Panc1 (cell line): Measurements from ENCODE around the gene SH2D1B. TPM values are rescaled to one million over a fixed set of nuclear protein-coding genes. Genes with fewer than 3 reads are reported as not detected.

Source experiments
- ATAC-seq: fragments of 200-7000 bp; cut with Tn5 transposase; 2 replicates; pipeline ENCODE4 v1.9.1; 2020; ENCODE audit warnings: mild to moderate bottlenecking, moderate library complexity
- BruUV-seq: library from RNA; stranded (reverse); fragments of 400-500 nt; replicated peaks from 2 replicates; lab custom pipeline; 2021; lab: Mats Ljungman, UMichigan
- CTCF ChIA-PET: fragments of 300-600 bp; sonication (Branson Sonifier 250); formaldehyde crosslinking; loops from one replicate; lab custom pipeline; 2022; ENCODE audit warnings: antibody characterized with exemption; lab: Charles Lee
- POLR2A ChIA-PET: fragments of 300-600 bp; sonication (Branson Sonifier 250); formaldehyde crosslinking; loops from one replicate; lab custom pipeline; 2022; ENCODE audit warnings: antibody characterized with exemption; lab: Charles Lee
- DNase-seq: peaks from one replicate; pipeline ENCODE4 v3.0.0-alpha.2; 2010; ENCODE audit warnings: low read depth, low spot score
- H3K27ac ChIP-seq: 2 replicates; pipeline ENCODE4 v1.5.1; 2011; ENCODE audit warnings: mild to moderate bottlenecking, low read length, inconsistent platforms
- H3K27me3 ChIP-seq: fragments of 200-500 bp; sonication (Bioruptor generic); 2 replicates; pipeline ENCODE4 v1.6.0; 2014; ENCODE audit warnings: low read length, inconsistent platforms; ENCODE audit not compliant: control insufficient read depth, insufficient read depth
- H3K36me3 ChIP-seq: fragments of 200-500 bp; sonication (Bioruptor generic); 2 replicates; pipeline ENCODE4 v1.5.1; 2014; ENCODE audit warnings: inconsistent platforms, mild to moderate bottlenecking, low read length, moderate library complexity; ENCODE audit not compliant: control insufficient read depth, insufficient read depth
- H3K4me1 ChIP-seq: 2 replicates; pipeline ENCODE4 v1.5.1; 2011; ENCODE audit warnings: inconsistent platforms, mild to moderate bottlenecking, low read length, moderate library complexity; ENCODE audit not compliant: control insufficient read depth, insufficient read depth
- H3K4me3 ChIP-seq, 2 experiments: 2 replicates each; pipeline ENCODE4 v1.5.1; 2011 to 2012; ENCODE audit warnings: low read depth in 2 of 2, low read length in 2 of 2, mild to moderate bottlenecking in 2 of 2, inconsistent platforms in 1 of 2, moderate library complexity in 1 of 2
- H3K9me3 ChIP-seq: fragments of 200-500 bp; sonication (Bioruptor generic); 2 replicates; pipeline ENCODE4 v1.5.1; 2014; ENCODE audit warnings: low read depth, mild to moderate bottlenecking, inconsistent platforms, low read length, moderate library complexity; ENCODE audit not compliant: control insufficient read depth, insufficient read depth
- CTCF ChIP-seq: fragments of 450-650 bp; IDR thresholded peaks from 2 replicates; pipeline ENCODE4 v1.5.1; 2017; ENCODE audit warnings: mild to moderate bottlenecking
- POLR2AphosphoS5 ChIP-seq: IDR thresholded peaks from 2 replicates; pipeline ENCODE4 v1.6.1; 2012; ENCODE audit warnings: mild to moderate bottlenecking, low read depth, low read length, moderate library complexity
- SIN3A ChIP-seq: IDR thresholded peaks from 2 replicates; pipeline ENCODE4 v1.6.1; 2012; ENCODE audit warnings: low read depth, mild to moderate bottlenecking, low read length, moderate library complexity, borderline replicate concordance; ENCODE audit not compliant: insufficient read depth
- TCF7L2 ChIP-seq: IDR thresholded peaks from 2 replicates; pipeline ENCODE4 v1.6.1; 2011; ENCODE audit warnings: mild to moderate bottlenecking, low read depth, low read length, inconsistent platforms
- in situ Hi-C: cut with HindIII; loops from 2 replicates; pipeline ENCODE4 v1.10.0; 2016; ENCODE audit warnings: low sequenced_read_pairs, low pct_unique_long_range_greater_than_20kb
- intact Hi-C: fragments of 100-400 bp; cut with micrococcal nuclease; formaldehyde crosslinking; loops from one replicate; pipeline ENCODE4 v1.10.0; 2022; ENCODE audit not compliant: unreplicated experiment
- total RNA-seq: library from RNA; stranded (reverse); gene quantifications from one replicate; pipeline ENCODE4 v1.2.1, GENCODE V29; 2021; ENCODE audit not compliant: unreplicated experiment
- TF ChIP-seq, protein P1 (sequence below), 2 experiments: IDR thresholded peaks; 2 replicates each; pipeline ENCODE4 v1.6.1; 2011 to 2012; ENCODE audit warnings: low read depth in 2 of 2, control low read depth in 1 of 2, low read length in 1 of 2, mild to moderate bottlenecking in 1 of 2, moderate library complexity in 1 of 2; ENCODE audit not compliant: insufficient read depth in 1 of 2

SH2D1B gene
- total RNA-seq, 1 experiment from 2014 or later = not detected

DNA sequence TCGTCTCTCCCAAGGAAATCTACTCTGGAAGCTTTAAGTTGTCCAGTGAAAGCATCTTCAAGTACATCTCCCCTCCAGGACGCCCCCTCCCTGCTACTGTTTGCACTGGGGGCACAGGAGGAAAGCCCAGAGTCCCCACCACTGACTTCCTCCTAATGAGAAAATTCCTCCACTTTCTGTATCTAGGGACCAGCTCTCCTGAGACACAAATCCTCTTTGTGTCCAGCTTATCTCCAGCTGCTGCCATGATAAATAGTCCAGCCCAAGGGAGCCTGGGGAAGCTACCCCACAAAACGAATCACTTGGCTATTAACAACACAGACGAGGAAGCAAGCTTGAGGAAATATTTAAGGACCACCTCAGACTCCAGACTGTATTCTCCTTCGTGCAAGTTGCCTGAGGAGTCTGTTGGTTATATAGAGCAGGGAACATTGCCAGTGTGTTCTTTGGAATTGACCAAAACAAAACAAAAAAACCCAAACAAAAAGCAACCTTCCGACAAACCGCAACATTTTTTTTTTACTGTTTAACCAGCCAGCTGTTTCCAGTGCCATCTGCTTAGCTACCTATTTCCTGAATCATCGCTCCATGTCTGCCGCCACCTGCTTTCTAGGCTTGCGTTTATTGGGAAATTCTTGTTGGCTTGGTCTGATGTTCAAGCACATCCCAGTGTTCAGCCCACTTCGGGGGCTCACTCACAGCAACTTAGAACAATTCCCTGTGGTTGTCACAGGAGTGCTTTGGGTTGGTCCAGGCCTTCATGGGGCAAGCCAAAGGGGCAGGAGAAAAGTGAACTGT is 22.7 kb downstream of the SH2D1B start:
- intact Hi-C loops = no loop called here

GRCh38 chr1:162388615-162389014 is 23.3 kb downstream of the SH2D1B start:
- ATAC-seq = no peak
- TF ChIP-seq, protein P1, sequence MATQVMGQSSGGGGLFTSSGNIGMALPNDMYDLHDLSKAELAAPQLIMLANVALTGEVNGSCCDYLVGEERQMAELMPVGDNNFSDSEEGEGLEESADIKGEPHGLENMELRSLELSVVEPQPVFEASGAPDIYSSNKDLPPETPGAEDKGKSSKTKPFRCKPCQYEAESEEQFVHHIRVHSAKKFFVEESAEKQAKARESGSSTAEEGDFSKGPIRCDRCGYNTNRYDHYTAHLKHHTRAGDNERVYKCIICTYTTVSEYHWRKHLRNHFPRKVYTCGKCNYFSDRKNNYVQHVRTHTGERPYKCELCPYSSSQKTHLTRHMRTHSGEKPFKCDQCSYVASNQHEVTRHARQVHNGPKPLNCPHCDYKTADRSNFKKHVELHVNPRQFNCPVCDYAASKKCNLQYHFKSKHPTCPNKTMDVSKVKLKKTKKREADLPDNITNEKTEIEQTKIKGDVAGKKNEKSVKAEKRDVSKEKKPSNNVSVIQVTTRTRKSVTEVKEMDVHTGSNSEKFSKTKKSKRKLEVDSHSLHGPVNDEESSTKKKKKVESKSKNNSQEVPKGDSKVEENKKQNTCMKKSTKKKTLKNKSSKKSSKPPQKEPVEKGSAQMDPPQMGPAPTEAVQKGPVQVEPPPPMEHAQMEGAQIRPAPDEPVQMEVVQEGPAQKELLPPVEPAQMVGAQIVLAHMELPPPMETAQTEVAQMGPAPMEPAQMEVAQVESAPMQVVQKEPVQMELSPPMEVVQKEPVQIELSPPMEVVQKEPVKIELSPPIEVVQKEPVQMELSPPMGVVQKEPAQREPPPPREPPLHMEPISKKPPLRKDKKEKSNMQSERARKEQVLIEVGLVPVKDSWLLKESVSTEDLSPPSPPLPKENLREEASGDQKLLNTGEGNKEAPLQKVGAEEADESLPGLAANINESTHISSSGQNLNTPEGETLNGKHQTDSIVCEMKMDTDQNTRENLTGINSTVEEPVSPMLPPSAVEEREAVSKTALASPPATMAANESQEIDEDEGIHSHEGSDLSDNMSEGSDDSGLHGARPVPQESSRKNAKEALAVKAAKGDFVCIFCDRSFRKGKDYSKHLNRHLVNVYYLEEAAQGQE (IDR thresholded peaks at IDR 0.05; ENCODE audit: insufficient read depth in 1 of 2, low read depth in 2 of 2, low read length in 1 of 2) = no peak
- TF ChIP-seq POLR2AphosphoS5 = no peak
- TF ChIP-seq SIN3A = no peak
- TF ChIP-seq TCF7L2 = no peak
- TF ChIP-seq CTCF = no peak
- Histone ChIP-seq H3K4me3 (no peak overlapping the region), H3K27ac (no peak overlapping the region; the same call in 1 of the 2 replicates), H3K27me3 (no peaks in the 10 kb centered on the region), H3K9me3 (no peaks in the 10 kb centered on the region), H3K36me3 (no peaks in the 10 kb centered on the region; the same call in 1 of the 2 replicates), H3K4me1 (peaks cover 22% of the 10 kb centered on the region)
- POLR2A ChIA-PET = no interaction called here
- CTCF ChIA-PET = no interaction called here
- no peak for DNase-seq
- no TSS peak for BruUV-seq
- in situ Hi-C loops = no loop called here
- intact Hi-C loops = no loop called here

More for the DNA sequence above, 22.7 kb downstream of the SH2D1B start:
- no TSS peak for BruUV-seq
- in situ Hi-C loops = no loop called here
- TF ChIP-seq, protein P1 (IDR thresholded peaks at IDR 0.05; ENCODE audit: insufficient read depth in 1 of 2, low read depth in 2 of 2, low read length in 1 of 2) = no peak
- no peak for TF ChIP-seq SIN3A
- DNase-seq (no peak), ATAC-seq (no peak)
- ChIA-PET CTCF (no interaction called here), POLR2A (interaction anchor here (0.7 kb wide), 1 partner anchor 30 kb away, joined by 3 read pairs; no protein-coding TSS in a partner anchor)
- H3K36me3 ChIP-seq = no peaks in the 10 kb centered on the region; the same call in 1 of the 2 replicates
- H3K27me3 ChIP-seq = no peaks in the 10 kb centered on the region
- H3K9me3 ChIP-seq = no peaks in the 10 kb centered on the region
- no peak overlapping the region for H3K4me3 ChIP-seq
- peaks cover 22% of the 10 kb centered on the region for H3K4me1 ChIP-seq
- peak overlapping the region; percentile 3; the same call in 1 of the 2 replicates for H3K27ac ChIP-seq
